Stimulated activated CD8-positive, alpha-beta memory T cell treated with anti-CD3 and anti-CD28 coated beads, Interleukin-15, amount 100 ng/mL, for 4 hours (primary cell): ENCODE results near the gene COL20A1.
"Not testable (repeated sequence)": the region's sequence is repeated elsewhere in the genome, so short reads cannot be mapped to it uniquely, and the experiment has no call there.

Experiments
- DNase-seq, 2 donors: peaks; one replicate each; pipeline ENCODE4 v3.0.0-alpha.2; 2020; ENCODE audit warnings: low read depth in 2 of 2

COL20A1 gene

DNA sequence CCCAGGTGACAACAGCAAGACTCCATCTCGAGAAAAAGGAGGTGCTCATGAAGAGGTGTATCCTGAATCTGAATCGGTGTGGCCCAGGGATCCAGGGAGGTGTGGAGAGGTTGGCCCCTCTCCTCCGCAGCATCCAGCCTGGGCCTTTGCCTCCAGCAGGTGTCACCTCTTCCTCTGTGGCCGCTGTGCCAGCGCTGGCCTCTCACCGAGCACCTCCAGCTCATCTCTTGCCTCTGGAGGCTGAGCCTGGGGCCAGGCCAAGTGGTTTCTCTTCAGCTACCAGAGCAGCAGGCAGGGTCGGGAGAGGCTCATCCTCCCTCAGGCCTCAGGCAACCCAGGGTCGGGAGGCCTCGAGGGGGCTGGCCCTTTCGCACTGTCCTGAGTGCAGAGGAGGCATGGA is 1.2 kb upstream of the COL20A1 start:
- DNase-seq, result no peak

DNA sequence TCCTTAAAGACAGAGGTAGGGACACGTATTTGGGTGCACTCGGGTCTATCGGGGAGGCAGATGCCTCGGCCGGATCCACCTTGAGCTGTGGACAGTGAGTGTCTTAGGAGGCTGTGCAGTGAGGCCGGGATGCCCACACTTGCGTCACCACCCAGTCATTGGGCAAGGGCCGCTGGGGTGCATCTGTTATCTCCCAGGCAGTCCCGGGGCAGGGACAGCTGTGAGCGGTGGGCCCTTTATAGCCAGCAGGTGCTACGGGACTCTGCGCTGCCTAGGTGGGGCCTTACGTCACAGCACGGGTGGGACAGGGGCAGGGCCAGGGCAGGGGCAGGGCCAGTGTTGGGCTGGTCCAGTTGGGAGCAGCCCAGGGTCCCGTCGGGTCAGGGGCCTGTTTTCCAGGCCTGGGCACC is 689 bp upstream of the COL20A1 start:
- DNase-seq, result no peak

DNA sequence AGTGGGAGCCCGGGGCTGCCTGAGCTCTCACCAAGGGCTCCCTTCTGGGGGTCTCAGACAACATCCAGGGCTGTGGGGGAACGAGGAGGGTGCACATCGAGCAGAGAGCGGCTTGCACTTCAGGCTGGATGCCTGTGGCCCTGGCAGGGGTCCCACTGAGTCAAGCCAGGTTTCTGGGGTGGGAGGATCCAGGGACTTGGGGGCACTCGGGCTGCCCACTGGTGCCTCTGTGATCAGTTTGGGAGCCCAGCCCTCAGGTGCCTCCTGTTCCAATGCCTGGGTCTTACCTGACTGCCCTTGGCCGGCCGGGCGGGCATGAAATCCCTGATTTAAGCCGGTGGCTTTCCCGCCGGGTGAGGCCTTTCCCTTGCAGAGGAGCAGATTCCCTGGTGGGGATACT is 470 bp downstream of the COL20A1 start:
- DNase-seq, result no peak

DNA sequence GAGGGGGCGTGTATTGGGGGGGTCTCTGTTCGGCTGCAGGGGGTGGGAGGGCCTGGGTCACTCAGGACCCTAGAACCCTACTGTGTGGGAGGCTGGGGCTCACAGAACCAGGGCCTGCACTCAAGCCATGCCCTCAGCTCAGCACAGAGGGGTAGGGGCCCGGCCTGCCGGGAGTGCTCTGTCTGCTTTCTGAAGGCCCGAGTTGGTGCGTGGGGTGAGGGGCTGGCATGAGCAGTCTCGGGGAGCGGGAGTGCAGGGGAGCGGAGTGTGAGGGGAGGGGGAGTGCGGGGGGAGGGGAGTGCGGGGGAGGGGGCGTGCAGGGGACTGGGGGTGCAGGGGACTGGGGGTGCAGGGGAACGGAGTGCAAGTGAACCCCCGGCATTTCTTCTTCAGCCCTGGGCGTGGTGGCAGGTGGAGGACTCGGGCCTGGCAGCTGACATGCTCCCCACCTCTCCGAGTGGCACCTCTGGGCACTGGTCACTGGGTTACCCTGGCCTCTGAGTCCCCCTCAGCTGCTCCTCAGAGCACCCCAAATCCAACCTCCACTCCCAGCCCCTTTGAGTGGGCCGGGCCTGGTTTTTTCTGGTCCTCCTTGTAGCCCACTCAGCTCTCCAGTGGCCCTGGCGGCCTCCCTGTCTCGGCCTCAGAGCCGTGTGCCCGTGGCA is 1.0 kb downstream of the COL20A1 start:
- DNase-seq, result no peak

DNA sequence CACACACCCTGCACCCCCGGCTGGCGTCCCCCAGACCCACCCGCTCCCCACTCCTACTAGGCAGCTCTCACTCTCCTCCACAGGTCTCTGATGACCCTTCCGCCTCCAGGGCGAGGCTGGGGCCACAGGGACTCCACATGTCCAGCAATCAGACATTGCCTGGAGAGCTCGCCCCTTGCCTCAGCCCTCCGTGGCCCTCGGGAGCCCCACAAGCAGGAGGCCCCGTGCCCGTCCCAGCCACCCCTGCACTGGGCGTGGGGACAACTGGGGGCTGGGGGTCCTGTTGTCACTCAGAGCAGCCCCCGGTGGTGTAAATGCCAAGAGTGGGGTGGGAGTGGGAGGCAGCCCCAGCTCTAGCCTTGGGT is 1.5 kb downstream of the COL20A1 start:
- no peak for DNase-seq

DNA sequence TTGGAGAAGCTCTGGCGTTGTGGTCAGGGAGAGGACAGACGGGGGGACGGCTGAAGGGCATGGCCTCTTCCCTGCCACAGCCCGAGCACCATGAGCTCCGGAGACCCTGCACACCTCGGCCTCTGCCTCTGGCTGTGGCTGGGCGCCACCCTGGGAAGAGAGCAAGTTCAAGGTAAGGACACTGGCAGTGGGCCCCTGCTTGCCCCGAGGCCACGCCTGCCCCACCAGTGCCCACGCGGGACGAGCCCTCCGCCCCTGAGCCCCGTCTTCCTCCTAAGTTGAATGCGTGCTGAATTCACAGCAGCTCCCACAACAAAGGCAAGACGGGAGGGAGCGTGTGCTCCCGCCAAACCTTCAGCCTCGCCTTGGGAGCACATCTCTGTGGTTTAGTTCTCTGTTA is 2.0 kb downstream of the COL20A1 start:
- no peak for DNase-seq

DNA sequence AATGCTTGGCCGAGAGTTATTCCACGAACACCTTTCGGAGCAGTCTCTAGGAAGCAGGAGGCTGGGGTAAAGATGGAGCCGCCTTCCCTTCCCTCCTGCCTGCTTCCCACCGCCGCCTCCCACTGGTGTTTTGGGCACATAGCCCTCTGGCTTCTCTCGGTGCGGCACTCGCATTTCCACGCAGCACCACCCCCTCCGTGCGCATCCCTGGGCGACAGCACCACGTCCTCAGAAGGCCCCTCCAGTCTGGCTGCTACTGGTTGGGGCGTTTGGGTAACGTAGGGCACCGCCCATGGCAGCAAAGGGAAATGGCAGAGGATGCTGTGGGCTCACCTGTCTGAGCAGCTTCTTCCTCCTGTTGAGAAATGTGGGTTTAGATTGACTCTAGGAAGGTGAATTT is 2.4 kb downstream of the COL20A1 start:
- DNase-seq, result no peak

DNA sequence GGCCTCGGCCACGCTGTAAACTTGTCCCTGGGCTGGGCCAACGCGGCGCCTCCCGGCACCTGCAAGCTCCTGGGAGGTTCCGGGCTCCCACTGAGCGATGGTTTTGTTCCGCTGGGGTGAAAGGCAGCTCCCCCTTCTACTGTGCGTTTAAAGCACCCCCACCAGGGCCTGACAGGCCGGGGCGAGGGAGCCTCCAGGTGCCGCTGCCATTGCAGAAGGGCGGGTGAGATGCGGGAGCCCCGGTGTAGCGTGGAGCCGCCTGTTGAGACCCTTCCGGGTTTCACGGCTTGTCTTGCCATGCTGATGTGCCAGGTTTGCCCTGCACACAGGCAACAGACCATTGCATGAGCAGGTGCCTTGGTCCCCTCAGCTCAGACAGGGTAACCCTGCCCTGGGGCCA is 2.9 kb downstream of the COL20A1 start:
- DNase-seq, result no peak

DNA sequence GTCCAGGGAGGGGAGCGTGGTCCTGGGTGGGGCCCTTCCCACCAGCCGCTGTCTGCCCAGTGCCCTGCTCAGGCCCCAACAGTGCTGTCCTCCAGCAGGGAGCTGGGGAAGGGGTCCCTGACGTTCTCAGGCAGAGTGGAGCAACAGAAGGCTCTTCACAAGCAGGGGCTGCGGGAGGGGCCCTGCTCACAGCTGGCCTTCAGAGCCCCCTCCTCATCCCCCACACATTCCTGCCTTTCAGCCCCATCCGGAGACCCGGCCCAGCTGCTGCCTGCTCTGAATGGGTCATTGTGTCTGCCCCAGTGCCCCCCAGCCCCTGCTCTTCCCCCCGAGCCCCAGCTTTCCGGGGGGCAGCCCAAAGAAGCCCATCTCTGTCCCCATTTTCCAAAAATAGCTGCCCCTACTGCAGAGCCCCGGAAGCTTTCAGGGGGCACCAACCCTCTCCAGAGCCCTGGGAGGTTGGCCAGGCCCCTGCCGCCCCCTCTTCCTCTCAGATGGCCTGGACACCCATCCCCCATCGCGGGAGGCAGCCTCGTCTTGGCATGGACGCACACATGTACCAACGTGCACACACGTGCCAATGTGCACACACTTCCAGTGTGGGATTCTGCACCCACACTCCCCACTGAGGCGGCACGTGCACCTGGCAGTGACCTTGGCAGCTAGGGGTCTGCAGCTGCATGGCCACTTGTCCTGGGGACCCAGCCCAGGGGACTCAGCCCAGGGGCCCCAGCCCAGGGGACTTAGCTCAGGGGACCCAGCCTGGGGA is 3.7 kb downstream of the COL20A1 start:
- no peak for DNase-seq

DNA sequence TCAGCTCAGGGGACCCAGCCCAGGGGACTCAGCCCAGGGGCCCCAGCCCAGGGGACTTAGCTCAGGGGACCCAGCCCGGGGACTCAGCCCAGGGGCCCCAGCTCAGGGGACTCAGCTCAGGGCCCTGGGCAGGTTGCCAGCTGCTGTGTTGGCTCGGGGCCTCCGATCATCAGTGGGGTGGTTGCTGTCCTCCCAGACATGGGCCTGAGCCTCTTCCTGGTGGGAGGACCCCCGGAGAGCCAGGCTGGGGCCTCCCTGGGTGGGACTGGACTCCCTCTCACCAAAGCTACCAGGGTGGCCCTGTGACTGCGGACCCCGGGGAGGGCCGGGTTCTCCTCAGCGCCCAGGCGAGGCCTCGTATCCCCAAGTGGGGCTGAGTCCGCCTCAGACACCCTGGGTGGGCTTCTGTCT is 4.4 kb downstream of the COL20A1 start:
- DNase-seq, result no peak

DNA sequence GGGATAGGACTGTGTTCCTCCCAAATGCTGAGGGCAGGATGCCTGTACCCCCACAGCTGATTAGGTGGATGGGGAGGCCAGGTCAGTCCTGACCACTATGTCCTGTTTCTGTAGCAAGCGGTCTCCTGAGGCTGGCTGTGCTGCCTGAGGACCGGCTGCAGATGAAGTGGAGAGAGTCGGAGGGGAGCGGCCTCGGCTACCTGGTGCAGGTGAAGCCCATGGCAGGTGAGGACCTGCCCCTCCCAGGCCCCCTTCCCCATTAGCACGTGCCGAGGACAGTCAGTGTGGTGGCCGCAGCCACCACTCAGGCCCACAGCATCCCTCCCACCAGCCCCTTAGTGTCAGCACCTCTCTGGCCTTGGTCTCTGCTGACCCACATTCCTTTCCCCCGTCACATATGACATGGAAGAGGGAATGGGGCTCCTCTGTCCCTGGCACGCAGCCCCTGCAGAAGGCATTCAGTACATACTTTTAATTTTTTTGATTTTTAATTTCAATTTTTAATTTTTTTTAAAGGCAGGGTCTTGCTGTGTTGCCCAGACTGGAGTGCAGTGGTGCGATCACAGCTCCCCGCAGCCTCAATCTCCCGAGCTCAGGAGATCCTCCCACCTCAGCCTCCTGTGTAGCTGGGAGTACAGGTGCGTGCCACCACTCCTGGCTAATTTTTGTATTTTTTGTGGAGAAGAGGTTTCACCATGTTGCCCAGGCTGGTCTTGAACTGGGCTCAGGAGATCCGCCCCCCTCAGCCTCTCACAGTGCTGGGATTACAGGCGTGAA is 5.0 kb downstream of the COL20A1 start:
- no peak for DNase-seq

DNA sequence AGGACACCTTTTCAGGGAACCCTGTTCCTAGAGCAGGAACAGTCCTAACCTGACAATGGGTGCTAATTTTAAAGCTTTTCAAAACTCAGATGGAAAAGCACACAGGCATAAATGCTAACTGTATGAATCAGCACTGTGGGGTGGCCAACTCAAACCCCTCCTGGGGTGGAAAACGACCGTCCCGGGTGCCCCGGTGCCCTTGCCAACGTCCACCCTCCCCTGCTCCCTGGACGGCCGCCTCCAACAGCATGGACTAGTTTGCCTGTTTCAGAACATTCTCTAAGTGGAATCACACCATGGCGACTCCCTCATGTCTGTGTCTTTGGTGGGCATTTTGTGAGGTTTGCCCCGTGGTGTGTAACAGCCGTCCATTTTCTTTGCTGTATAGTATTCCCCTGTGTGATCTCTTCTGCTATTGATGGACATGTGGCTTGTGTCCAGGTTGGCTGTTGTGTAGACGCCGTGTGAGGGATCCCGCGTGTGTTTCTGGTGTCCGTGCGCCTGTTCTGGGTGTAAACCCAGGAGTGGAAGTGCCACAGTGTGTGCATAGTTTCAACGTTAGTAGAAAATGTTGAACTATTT is 5.8 kb downstream of the COL20A1 start:
- no peak for DNase-seq

DNA sequence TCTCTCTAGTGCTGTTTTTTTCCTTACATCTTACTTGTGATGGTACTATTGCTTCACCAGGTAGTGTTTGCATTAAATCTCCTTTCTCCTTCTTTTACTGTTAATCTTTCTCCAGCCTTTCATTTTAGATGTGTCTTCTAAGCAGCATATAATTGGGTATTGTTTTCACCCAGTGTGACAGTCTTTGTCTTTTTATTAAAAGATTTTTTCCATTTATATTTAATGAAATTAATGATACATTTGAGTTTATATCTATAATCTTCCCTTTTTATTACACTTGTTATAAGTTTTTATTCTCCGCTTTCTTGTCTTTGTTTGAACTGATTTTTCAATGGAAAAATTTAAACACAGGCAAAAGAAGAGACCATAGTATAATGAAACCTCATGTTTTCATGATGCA is 8.7 kb downstream of the COL20A1 start:
- no peak for DNase-seq

DNA sequence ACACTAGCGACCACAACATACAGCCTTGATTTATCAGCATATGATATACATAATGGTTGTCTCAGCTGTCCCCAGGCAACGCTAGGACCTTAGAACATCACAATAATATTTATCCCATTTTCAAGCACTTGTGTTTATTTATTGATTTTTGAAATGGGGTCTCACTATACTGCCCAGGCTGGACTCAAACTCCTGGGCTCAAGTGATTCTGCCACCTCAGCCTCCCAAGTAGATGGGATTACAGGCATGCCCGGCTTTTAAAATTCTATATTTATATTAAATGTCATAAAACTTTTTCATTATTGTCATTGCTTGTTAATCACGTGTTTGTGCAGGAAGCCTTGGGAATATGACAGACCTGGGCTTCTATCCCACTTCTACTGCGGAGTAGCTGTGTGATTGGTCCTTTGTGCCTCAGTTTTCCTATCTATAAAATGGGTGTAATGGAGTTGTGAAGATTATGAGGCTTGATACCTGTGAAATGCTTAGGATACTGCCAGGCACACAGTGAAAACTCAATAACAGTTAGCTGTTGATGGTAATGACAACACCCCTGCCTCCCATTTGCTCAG is 10.2 kb downstream of the COL20A1 start:
- DNase-seq, result no peak

DNA sequence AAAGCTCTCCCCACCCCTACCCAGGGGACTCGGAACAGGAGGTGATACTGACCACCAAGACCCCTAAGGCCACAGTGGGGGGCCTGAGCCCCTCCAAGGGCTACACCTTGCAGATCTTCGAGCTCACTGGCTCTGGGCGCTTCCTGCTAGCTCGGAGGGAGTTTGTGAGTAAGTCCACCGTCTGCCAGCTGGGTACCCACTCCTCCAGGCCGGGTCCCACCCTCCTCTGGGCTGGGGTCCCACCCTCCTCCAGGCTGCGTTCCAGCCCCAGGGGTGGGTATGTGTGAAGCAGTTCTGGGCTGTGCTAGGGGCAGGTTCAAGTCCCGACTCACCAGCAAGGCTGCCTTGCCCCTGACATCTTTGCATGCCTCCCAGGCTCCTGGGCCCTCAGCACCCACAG is 12.4 kb downstream of the COL20A1 start:
- DNase-seq, result no peak

DNA sequence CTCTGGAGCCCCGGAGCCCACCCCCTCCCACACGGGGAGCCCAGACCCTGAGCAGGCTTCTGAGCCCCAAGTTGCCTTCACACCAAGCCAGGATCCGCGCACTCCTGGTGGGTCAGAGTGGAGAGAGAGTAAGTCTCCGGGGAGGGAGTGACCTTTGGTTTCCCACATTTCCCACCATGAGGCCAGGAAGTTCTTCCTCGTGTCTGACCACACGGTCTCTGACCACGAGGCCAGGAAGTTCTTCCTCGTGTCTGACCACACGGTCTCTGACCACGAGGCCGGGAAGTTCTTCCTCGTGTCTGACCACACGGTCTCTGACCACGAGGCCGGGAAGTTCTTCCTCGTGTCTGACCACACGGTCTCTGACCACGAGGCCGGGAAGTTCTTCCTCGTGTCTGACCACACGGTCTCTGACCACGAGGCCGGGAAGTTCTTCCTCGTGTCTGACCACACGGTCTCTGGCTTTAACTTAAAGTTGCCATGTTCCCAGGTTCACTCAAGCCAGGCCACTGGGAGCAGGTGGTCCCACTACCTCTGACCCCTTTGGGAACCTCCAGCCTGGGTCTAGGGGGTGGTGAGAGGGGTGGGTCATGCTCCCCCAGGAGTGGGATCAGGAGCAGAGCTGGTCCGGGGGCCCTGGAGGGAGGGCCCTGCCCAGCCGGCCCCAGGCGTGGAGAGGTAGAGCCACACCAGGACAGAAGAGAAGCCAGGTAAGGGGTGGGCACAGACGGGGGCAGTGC is 13.1 kb downstream of the COL20A1 start:
- DNase-seq, result not testable (repeated sequence)

DNA sequence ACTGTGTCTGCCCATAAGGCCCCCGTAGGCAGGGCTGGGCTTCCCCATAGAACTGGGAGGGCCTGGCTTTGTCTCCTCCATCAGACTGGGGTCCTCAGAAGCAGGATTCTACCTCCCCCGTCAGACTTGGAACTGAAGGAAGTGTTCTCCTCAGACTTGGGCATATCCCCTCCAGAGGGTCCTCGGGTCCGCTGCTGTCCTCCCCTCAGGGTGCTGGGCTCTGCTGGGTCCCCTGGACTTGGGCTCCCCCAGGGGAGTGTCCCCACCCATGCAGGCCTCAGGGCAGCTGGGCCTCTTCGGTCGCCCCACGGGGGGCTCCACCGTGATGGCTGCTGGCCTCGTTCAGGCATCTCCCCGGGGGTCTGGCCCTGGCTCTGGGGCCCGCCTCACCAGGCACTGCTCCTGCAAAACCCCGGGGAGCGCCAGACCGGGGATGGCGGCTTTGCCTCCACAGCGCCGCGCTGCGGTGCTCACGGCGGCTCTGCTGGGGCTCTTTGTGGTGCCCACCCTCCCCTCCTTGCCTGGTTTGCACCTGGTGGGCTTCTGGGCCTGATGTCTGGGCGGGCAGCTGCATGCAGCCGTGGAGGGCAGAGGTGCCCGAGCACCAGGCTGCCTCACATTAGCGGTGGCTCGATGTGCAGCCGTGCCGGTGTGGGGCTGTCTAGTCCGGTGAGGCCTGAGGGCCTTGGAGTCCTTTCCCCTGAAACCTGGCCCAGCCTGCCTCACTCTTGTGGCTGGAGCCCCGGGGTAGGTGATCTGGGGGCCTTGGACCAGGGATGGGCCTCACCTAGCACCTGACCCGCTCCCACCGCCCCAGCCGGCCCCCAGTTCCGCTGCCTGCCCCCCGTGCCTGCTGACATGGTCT is 13.9 kb downstream of the COL20A1 start:
- no peak for DNase-seq

DNA sequence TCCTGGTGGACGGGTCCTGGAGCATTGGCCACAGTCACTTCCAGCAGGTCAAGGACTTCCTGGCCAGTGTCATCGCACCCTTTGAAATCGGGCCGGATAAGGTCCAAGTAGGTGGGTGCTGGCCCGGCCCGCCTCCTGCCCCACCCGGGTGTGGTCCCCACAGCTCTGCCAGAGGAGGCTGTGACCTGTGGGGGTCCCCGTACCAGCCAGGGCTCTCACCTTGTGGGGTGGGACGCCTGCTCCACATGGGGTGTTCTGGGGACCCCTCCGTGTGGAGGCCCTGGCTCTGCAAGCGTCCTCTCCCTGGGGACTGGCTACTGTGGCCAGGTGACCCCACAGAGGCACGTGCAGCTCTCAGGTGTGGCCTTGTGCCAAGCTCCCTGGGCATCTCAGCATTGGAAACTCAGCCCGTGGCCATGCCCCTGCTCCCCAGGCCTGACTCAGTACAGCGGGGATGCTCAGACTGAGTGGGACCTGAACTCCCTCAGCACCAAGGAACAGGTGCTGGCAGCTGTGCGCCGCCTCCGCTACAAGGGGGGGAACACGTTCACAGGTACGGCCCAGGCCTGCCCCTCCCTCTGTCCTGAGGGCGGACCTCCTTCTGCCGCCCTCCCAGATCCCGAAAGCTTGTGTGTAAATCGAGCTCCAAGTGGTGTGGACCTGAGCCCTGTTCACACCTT is 14.7 kb downstream of the COL20A1 start:
- no peak for DNase-seq

DNA sequence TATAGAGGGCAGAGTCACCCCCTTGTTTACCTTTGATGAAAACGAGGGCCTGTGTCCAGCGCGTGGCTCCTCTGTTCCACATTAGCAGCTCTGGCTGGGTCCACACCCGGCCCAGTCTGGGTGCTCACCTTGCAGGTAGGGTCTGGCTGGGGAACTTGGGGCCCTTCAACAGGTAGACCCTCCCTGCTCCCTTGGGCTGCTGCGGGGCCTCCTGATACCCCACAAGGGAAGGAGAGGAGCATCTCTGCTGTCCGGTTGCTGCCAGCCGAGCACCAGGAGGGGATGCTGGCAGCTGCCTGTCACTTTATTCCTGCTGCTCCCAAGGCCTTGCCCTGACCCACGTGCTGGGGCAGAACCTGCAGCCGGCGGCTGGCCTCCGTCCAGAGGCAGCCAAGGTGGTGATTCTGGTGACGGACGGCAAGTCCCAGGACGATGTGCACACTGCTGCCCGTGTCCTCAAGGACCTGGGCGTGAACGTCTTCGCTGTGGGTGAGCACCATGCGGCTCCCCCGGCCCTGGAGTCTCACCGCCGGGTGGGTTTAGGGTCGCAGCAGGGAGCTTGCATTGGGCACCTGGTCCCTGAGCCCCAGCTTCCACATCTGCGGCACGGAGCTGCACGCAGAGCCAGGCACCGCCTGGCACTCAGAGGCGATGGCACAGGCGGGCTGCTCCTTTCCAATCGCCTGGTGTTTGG is 15.4 kb downstream of the COL20A1 start:
- no peak for DNase-seq
